PC-3 (cell line): ENCODE measurements around the gene NOTO. TPM values are rescaled to one million over a fixed set of nuclear protein-coding genes. Genes with fewer than 3 reads are reported as not detected.

Experiments used
- ATAC-seq: fragments of 200-7000 bp; cut with Tn5 transposase; 2 replicates; pipeline ENCODE4 v1.9.1; 2020; ENCODE audit warnings: mild to moderate bottlenecking, moderate library complexity
- BruUV-seq: library from RNA; stranded (reverse); fragments of 400-500 nt; replicated peaks from 2 replicates; lab custom pipeline; 2021; lab: Mats Ljungman, UMichigan
- CTCF ChIA-PET: fragments of 300-600 bp; sonication (Branson Sonifier 250); formaldehyde crosslinking; loops from one replicate; lab custom pipeline; 2022; ENCODE audit warnings: antibody characterized with exemption; lab: Charles Lee
- POLR2A ChIA-PET: fragments of 300-600 bp; sonication (Branson Sonifier 250); formaldehyde crosslinking; loops from one replicate; lab custom pipeline; 2022; ENCODE audit warnings: antibody characterized with exemption; ENCODE audit not compliant: unreplicated experiment; lab: Charles Lee
- DNase-seq: peaks from one replicate; pipeline ENCODE4 v3.0.0-alpha.2; 2015
- H2AFZ ChIP-seq: fragments of 300-600 bp; sonication (generic); 2 replicates; pipeline ENCODE4 v1.6.0; 2016; ENCODE audit warnings: antibody characterized with exemption, low read length
- H3F3A ChIP-seq: fragments of 300-600 bp; sonication (generic); one replicate; pipeline ENCODE4 v1.6.0; 2017; ENCODE audit warnings: antibody characterized with exemption, low read length, control low read depth, mild to moderate bottlenecking; ENCODE audit not compliant: unreplicated experiment
- H3K27ac ChIP-seq: fragments of 300-600 bp; sonication (generic); 2 replicates; pipeline ENCODE4 v1.5.1; 2016; ENCODE audit warnings: mild to moderate bottlenecking, low read length
- H3K27me3 ChIP-seq: fragments of 300-600 bp; sonication (generic); 2 replicates; pipeline ENCODE4 v1.6.1; 2016; ENCODE audit warnings: low read length, mixed read lengths
- H3K36me3 ChIP-seq: fragments of 300-600 bp; sonication (generic); 2 replicates; pipeline ENCODE4 v1.6.1; 2016; ENCODE audit warnings: low read depth, mixed run types, low read length, mixed read lengths
- H3K4me1 ChIP-seq: fragments of 300-600 bp; sonication (generic); 2 replicates; pipeline ENCODE4 v1.5.1; 2016; ENCODE audit warnings: low read length; ENCODE audit not compliant: insufficient read depth
- H3K4me2 ChIP-seq: fragments of 300-600 bp; sonication (generic); 2 replicates; pipeline ENCODE4 v1.6.0; 2016; ENCODE audit warnings: low read length
- H3K4me3 ChIP-seq: fragments of 300-600 bp; sonication (generic); 2 replicates; pipeline ENCODE4 v1.5.1; 2016; ENCODE audit warnings: mild to moderate bottlenecking, low read length, mixed read lengths
- H3K79me2 ChIP-seq: fragments of 300-600 bp; sonication (generic); 2 replicates; pipeline ENCODE4 v1.6.1; 2017; ENCODE audit warnings: low read length, mixed read lengths
- H3K9ac ChIP-seq: fragments of 300-600 bp; sonication (generic); 2 replicates; pipeline ENCODE4 v1.6.0; 2016; ENCODE audit warnings: mild to moderate bottlenecking, low read length
- H3K9me2 ChIP-seq: fragments of 300-600 bp; sonication (generic); replicated peaks from 2 replicates; pipeline ENCODE4 v1.6.1; 2016; ENCODE audit warnings: mixed run types, low read length, mixed read lengths
- H3K9me3 ChIP-seq: fragments of 300-600 bp; sonication (generic); 2 replicates; pipeline ENCODE4 v1.6.1; 2016; ENCODE audit warnings: low read length, mixed read lengths
- H4K20me1 ChIP-seq: fragments of 300-600 bp; sonication (generic); 2 replicates; pipeline ENCODE4 v1.6.1; 2016; ENCODE audit warnings: low read length, mixed read lengths
- CTCF ChIP-seq: fragments of 300-600 bp; sonication (generic); conservative IDR thresholded peaks from 2 replicates; pipeline ENCODE4 v1.5.1; 2017; ENCODE audit warnings: antibody characterized with exemption, low read depth, mild to moderate bottlenecking, low read length
- EZH2 ChIP-seq: fragments of 300-600 bp; sonication (generic); IDR thresholded peaks from one replicate; pipeline ENCODE4 v1.6.1; 2017; ENCODE audit warnings: antibody characterized with exemption, mild to moderate bottlenecking, low read length; ENCODE audit not compliant: unreplicated experiment
- EZH2phosphoT487 ChIP-seq: fragments of 300-600 bp; sonication (generic); IDR thresholded peaks from 2 replicates; pipeline ENCODE4 v1.6.1; 2018; ENCODE audit warnings: mild to moderate bottlenecking, antibody characterized with exemption, low read length, borderline replicate concordance
- intact Hi-C: fragments of 100-400 bp; cut with micrococcal nuclease; formaldehyde crosslinking; loops from 2 replicates; pipeline ENCODE4 v1.9.0; 2023
- total RNA-seq: library from RNA; depleted of rRNA; stranded (reverse); fragments of >200 nt; gene quantifications from 2 replicates; pipeline ENCODE4 v1.2.3, GENCODE V29; 2014

Gene NOTO
- total RNA-seq, 1 experiment from 2014 or later = 0.07 TPM

GRCh38 chr2:73177645-73178255 lies 24.6 kb upstream of the NOTO start:
- CTCF ChIA-PET = interaction anchor here (0.6 to 1.8 kb wide), 9 partner anchors 35 to 713 kb away, joined by 3 to 16 read pairs (median 7); partner anchors contain the start of genes CCT7 and PRADC1
- POLR2A ChIA-PET = interaction anchor here (0.6 kb wide), 1 partner anchor 208 kb away, joined by 5 read pairs; no protein-coding TSS in a partner anchor
- no peak overlapping the region for H3K9ac ChIP-seq

GRCh38 chr2:73185965-73186364 lies 16.4 kb upstream of the NOTO start:
- TF ChIP-seq EZH2 (no peak), CTCF (no peak), EZH2phosphoT487 (no peak)
- Histone ChIP-seq H2AFZ (no peak overlapping the region), H3K9ac (no peak overlapping the region), H3K4me3 (no peak overlapping the region), H3K27me3 (peaks cover 15% of the 10 kb centered on the region), H3K27ac (no peak overlapping the region), H3K36me3 (no peaks in the 10 kb centered on the region), H4K20me1 (no peaks in the 10 kb centered on the region), H3K4me1 (no peaks in the 10 kb centered on the region), H3F3A (no peaks in the 10 kb centered on the region), H3K9me2 (no peaks in the 10 kb centered on the region), H3K4me2 (no peak overlapping the region), H3K79me2 (no peaks in the 10 kb centered on the region), H3K9me3 (no peaks in the 10 kb centered on the region)
- POLR2A ChIA-PET = no interaction called here
- DNase-seq (no peak), ATAC-seq (no peak)
- intact Hi-C loops = no loop called here
- BruUV-seq = no TSS peak
- CTCF ChIA-PET = no interaction called here

More at GRCh38 chr2:73177645-73178255, 24.6 kb upstream of the NOTO start:
- H3K4me3 ChIP-seq = peak overlapping the region; percentile 75
- DNase-seq = no peak
- H3K4me1 ChIP-seq = peaks cover 22% of the 10 kb centered on the region
- no peak overlapping the region for H3K27ac ChIP-seq
- no peaks in the 10 kb centered on the region for H3K36me3 ChIP-seq
- H3K27me3 ChIP-seq = peaks cover 27% of the 10 kb centered on the region
- peak overlapping the region; percentile 97 for H3K4me2 ChIP-seq
- no peaks in the 10 kb centered on the region for H3K9me2 ChIP-seq
- H2AFZ ChIP-seq = peak overlapping the region; percentile 97
- ATAC-seq = peak; percentile 48
- no TSS peak for BruUV-seq
- peak; percentile 46; the same call in 1 of the 2 replicates for TF ChIP-seq CTCF
- TF ChIP-seq EZH2phosphoT487 = no peak
- H3K79me2 ChIP-seq = no peaks in the 10 kb centered on the region
- H4K20me1 ChIP-seq = no peaks in the 10 kb centered on the region
- H3F3A ChIP-seq = no peaks in the 10 kb centered on the region
- intact Hi-C loops = loop anchor here (1.0 to 5.0 kb wide), 6 partner anchors 35 to 285 kb away; partner anchors contain the start of gene SFXN5
- no peaks in the 10 kb centered on the region for H3K9me3 ChIP-seq

GRCh38 chr2:73187549-73187948 lies 14.8 kb upstream of the NOTO start:
- TF ChIP-seq CTCF (no peak), EZH2phosphoT487 (no peak), EZH2 (no peak)
- H3K27me3 ChIP-seq = peaks cover 15% of the 10 kb centered on the region
- H3K9ac ChIP-seq = no peak overlapping the region
- H3K4me3 ChIP-seq = no peak overlapping the region
- H3K36me3 ChIP-seq = no peaks in the 10 kb centered on the region
- no peaks in the 10 kb centered on the region for H3K9me3 ChIP-seq
- no peak overlapping the region for H3K4me2 ChIP-seq
- DNase-seq = no peak
- CTCF ChIA-PET = no interaction called here
- intact Hi-C loops = no loop called here
- no peaks in the 10 kb centered on the region for H3K79me2 ChIP-seq
- no peaks in the 10 kb centered on the region for H3F3A ChIP-seq
- POLR2A ChIA-PET = no interaction called here
- no peak for ATAC-seq
- no peak overlapping the region for H2AFZ ChIP-seq
- H3K4me1 ChIP-seq = no peaks in the 10 kb centered on the region
- no peak overlapping the region for H3K27ac ChIP-seq
- H3K9me2 ChIP-seq = no peaks in the 10 kb centered on the region
- BruUV-seq = no TSS peak
- no peaks in the 10 kb centered on the region for H4K20me1 ChIP-seq
